Epidermal melanocyte (primary cell): Measurements from ENCODE around the gene DDI2.
"Not testable (repeated sequence)": the region's sequence is repeated elsewhere in the genome, so short reads cannot be mapped to it uniquely, and the experiment has no call there.

Experiments
- DNase-seq: peaks from one replicate; pipeline ENCODE4 v3.0.0; 2011; ENCODE audit warnings: low spot score; ENCODE audit not compliant: insufficient read length

The DDI2 gene

DNA sequence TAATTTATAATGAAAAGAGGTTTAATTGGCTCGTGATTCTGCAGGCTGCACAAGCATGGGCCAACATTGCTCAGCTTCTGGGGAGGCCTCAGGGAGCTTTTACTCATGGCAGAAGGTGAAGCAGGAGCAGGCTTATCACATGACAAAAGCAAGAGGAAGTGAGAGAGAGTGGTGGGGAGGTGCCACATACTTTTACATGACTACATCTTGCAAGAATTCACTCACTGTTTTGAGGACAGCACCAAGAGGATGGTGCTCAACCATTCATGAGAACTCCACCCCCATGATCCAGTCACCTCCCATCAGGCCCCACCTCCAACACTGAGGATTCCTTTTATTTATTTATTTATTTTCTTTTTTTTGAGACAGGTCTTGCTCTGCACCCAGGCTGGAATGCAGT is 61.3 kb downstream of the DDI2 start:
- no peak for DNase-seq

DNA sequence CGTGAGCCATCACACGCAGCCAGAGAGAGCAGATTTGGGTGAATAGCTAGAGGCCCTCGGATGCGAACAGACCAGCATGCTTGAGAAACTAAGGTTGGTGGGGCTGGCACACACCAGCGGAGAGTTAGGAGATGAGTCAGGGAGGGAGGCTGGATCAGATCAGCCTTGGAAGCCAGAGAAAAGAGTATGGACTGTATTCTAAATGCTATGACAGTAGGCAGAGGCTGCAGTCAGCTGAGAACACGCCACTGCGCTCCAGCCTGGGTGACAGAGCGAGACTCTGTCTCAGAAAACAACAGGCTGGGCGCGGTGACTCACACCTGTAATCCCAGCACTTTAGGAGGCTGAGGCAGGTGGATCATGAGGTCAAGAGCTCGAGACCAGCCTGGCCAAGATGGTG is 62.9 kb downstream of the DDI2 start:
- DNase-seq = no peak

DNA sequence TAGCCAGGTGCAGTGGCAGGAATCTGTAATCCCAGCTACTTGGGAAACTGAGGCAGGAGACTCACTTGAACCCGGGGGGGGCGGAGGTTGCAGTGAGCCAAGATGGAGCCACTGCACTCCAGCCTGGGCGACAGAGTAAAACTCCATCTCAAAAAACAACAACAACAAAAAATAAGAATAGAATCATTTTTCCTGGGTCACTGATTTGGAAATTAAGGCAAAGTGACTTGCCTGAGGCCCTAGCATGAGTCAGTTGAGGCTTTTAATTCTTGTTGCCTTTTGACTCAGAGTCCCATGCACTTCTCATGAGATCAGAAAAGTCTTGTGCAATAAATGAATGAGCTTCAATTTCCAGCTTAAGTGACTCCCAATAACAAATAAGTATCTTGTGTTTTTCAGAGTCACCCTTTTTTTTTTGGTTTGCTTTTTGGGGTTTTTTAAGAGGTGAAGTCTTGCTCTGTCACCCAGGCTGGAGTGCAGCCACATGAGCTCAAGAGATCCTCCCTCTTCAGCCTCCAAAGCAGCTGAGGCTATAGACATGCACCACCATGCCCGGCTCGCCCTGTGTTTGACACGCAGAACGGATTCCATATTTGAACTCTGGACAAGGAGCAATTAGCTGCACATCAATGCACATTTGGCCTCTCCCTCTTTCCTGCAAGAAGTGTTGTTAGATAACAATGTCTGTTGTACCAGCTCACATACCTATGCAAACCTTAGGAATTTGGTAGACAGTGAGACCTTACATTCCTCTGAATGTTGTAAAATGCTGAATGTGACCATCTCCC is 63.5 kb downstream of the DDI2 start:
- peak; percentile 88 for DNase-seq

DNA sequence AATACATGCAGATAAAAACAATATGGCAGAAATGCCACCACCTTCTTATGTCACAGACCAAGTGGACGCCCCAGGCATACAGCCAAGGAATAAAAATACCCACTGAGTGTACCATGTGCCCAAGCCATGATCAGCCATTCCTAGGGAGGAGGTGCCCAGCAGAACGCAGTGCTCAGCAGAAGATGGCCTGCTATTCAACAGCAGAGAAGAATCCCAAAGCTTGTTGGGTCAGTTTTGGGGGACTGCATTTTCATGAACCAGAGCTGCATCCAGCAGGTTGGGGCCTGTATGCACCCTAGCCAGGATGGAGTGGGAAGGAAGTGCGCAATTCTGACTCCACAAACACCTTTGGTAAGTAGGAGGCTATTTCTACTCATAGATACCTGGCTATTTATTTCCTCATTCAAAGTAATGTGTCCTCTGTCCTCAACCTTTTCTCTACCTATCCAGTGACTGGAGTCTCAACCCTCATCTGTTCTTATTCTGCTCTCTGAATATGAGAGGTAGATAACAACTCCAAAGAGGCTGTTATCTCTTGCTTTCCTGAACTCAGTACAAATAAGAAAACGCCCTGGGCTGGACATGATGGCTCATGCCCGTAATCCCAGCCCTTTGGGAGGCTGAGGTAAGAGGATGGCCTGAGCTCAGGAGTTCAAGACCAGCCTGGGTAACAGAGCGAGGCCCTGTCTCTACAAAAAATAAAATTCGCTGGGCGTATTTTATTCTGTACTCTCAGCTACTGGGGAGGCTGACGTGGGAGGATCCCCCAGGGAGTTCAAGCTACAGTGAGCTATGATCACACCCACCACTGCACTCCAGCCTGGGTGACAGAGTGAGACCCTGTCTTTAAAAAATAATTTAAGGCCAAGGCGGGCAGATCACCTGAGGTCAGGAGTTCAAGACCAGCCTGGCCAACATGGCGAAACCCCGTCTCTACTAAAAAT is 64.4 kb downstream of the DDI2 start:
- DNase-seq = no peak

DNA sequence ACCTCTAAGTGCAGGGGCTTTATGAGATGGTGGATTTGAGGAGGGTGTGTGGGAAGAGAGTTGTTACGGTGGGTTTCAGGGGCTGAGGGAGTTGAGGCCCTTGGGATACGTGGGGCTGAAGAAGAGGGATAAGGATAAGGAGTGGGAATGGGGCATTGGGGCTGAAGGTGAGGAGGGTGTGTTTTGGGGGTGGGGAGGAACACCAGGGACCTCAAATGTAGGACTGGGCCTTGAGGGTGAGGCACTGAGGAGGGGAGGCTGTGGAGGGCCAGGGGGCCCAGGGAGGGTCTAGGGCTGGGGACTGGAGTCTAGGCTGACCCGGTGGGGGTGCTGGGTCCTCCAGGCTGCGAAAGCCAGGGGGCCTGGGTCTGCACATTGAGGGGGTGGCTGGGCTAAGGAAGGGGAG is 65.7 kb downstream of the DDI2 start:
- DNase-seq = no peak

DNA sequence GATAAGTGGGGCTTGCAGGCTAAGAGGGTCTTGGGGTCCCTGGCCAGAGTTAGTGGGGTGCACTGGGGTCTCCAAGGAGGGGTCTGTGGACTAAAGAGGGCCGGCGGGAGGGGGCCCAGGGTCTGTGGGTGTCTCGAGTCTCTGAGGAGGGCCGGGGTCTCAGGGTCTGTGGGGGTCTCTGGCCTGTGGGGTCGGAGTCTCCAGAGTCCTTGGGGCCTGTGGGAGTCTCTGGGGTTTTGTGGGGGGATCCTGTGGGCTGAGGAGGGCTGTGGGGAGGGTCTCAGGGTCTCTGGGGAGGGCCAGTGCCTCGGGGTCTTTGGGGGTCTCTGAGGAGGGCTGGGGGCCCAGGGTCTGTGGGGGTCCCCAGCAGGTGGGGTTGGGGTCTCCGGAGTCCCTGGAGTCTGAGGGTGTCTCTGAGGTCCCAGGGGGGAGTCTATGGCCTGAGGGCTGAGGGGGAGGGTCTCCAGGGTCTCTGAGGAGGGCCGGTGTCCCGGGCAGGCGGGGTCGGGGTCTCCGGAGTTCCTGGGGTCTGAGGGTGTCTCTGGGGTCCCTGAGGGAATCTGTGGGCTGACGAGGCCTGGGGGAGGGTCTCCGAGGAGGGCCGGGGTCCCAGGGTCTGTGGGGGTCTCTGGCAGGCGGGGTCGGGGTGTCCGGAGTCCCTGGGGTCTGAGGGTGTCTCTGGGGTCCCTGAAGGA is 66.2 kb downstream of the DDI2 start:
- DNase-seq = no peak

DNA sequence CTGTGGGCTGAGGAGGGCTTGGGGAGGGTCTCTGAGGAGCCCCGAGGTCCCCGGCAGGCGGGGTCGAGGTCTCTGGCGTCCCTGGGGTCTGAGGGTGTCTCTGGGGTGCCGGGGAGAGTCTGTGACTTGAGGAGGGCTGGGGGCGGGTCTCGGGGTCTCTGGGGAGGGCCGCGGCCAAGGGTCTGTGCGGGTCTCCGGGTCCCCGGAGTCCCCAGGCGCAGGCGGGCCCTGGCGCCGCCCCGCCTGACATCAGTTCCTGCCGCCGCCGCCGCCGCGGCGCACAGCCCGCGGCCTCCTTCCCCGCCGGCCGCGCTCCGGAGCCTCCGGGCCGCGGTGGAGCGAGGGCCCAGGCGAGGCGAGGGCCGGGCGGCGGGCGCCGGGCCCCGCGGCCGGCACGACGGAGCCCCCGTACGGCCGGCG is 66.8 kb downstream of the DDI2 start, which contains the start of gene PLEKHM2:
TSS of gene PLEKHM2 (plus strand) at position 279 of the 420 bp plus-strand sequence. CDS start 239 bp downstream, outside the sequence.
- DNase-seq = no peak

DNA sequence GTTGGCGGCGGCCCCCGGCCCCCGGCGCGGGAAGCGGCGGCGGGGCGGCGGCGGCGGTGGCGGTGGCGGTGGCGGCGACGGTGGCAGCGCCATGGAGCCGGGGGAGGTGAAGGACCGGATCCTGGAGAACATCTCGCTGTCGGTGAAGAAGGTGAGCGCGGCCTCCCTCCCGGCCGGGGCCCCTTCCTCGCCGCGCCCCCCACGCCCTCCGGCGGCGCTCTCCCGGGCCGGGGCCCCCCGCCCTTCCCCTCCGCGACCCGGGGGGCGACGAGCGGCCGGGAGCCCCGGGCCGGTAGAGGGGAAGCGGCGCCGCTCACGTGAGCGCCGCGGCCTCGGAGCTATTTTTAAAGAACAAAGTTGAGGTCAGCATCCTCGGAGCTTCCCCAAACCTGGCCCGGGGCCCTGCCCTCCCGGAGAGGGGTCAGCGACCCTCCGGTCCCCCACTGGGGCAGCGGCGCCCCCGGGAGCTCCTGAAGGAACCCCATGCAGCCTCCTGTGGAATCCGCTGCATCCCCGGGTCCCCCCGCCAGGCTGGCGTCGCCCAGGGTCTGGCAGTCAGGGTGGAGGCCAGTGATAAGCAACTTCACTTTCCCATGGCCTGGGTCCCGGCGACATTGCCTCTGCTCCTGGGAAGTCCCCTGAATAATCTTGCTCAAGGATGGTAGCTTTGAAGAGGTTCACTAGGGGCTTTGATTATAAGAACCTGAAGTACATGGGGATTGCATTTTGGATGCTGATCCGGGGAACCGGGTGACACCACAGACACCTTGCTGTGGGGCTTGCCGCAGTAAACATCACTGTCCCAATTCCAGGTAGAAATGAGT is 67.4 kb downstream of the DDI2 start:
- DNase-seq = no peak

DNA sequence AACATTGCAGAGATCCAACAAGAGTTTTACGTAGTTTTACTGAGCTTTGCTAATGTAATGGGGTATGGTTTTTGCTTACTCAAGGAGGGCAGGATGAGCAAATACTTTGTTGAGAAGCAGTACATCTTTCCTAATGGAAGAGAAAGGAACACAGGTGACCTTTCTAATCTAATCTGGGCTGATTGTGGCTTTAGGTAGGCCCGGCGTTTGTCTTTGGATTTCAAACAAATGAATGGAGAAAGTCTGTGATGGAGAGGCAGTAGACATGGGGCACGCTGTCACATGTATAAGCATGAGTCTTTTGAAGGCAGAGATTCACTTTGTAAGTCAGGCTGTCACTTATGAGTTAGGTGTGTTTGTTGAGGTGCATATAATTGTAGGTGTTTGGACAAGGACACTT is 68.6 kb downstream of the DDI2 start:
- DNase-seq = no peak

DNA sequence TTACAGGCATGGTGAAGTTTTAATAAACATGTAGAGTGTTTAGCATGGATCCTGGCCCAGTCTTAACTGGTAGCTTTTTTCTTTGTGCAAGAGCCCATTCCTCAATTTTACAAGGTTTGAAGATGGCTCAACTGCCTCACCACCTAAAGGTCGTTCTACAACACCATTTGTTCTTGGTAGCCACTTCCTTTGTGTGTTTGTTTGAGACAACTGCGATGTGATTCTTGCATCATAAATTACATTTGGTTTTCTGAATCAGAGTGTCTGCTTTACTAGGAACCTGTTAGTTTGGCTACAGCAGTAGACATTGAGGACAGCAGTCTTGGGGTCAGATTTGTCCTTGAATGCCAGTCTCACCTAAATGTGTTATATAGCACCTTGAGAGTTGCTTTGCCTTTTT is 70.2 kb downstream of the DDI2 start:
- no peak for DNase-seq

DNA sequence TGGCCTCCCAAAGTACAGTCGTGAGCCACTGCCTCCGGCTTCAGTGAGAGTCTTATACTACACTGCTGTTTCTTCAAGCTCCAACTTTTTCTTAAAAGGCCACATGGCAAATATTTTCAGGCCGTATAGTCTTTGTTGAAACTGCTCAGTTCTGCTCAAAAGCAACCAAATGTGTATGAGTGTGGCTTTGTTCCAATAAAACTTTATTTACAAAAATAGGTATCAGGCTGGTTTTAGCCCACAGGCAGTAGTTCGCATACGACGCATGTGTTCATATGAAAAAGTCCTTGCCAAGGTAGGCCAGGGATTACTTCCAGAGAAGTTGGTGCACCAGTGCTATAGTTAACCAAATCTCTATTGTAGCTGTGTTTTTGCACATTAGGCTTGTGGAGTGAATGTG is 73.1 kb downstream of the DDI2 start:
- DNase-seq = no peak

DNA sequence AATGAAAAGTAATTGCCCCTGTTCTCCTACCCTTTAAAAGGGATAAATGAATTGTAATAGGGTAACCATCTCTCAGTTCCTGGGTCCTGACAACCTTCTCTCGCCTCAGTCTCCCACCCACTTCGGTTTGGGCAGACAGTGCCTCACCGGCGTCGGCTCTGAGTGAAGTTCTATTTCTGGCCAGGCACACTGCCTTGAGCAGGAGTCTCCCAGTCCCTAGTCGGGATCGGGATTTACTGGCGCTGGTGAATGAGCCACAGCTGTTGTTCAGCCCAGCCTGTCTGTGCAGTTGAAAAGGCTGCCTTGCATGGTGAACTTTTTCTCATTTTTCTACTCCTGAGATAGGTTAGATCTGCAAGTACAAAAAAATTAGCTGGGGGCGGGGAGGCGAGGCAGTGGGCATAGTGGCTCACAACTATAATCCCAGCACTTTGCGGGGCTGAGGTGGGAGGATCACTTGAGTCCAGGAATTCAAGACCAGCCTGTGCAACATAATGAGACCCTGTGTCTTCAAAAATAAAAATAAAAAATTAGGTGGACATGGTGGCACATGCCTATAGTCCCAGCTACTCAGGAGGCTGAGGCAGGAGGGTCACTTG is 74.3 kb downstream of the DDI2 start:
- no peak for DNase-seq

DNA sequence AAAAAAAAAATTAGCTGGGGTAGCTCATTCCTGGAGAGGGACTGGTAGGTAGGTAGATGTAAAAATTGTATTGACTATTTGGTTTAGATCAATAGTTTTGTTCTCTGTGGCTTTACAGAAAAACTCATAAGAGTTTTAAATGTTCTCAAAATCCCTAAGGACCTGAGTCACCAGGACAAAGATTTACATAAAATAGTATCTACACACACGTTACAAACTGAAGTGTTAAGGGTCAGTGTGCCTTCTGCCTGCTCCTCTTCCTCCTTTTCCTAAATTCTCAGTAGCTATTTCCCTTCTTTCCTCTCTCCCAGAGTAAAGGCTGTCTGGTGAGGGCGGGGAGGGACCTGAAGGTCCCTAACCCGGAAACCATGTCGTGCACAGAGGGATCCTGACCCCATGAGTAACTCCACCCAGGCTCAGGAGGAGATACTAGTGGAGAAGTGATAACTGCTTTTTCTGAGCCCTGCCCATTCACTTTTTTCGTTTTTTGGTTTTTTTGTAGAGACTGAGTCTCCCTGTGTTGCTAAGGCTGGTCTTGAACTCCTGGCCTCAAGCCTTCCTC is 74.9 kb downstream of the DDI2 start:
- no peak for DNase-seq

DNA sequence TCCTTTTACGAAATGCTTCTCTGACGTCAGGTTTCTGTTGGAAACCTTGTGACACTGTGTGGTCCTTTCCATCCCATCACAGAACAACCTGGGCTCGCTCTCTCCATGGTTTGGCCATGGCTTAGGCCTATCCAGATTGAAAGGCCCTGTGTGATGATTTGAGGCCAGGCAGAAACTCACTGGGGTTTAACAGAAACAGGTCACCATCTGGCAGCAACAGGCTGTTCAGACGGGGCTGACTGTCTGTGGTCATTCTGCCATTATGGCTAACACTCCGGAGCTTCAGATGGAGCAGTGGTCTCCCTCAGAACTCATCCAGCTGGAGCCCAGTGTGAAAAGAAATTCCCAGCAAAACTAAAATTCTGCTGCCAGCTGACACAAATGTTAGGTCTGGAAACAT is 76.1 kb downstream of the DDI2 start:
- no peak for DNase-seq

DNA sequence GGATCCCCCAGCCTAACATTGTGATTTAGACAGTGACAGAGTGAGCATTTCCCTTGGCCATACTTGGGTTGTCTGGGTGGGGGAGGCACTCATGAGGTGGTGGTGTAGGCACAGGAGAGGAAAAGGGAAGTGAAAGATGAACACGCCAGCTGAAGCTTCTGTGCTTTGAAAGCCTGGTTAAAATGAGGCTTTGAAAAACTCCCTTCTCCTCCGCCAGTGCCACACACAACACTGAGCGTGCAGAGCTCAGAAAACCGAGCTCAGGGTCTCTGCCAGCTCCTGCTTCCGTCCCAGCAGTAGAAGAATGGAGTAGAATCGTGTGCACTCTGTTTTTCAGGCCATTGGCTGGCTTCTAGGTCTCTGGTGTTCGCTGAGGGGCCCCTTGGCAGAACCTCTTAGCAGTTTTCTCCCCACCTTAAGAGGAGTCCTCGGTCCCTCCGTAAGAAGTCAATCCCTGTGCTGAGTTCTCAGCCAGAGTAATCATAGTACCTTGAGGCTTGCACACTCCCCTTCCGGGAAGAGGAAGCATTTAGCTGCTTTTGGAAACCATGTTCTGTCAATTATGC is 79.8 kb downstream of the DDI2 start:
- no peak for DNase-seq

DNA sequence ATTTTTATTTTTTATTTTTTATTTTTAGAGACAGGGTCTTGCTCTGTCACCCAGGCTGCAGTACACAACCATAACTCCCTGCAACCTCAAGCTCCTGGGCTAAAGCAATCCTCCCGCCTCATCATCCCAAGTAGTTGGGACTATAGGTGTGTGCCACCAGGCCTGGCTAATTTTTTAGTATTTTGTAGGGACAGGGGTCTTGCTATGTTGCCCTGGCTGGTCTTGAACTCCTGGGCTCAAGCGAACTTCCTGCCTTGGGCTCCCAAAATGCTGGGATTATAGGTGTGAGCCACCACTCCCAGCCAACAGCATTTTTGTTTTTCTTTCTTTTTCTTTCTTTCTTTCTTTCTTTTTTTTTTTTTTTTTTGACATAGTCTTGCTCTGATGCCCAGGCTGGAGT is 80.9 kb downstream of the DDI2 start:
- DNase-seq = no peak

DNA sequence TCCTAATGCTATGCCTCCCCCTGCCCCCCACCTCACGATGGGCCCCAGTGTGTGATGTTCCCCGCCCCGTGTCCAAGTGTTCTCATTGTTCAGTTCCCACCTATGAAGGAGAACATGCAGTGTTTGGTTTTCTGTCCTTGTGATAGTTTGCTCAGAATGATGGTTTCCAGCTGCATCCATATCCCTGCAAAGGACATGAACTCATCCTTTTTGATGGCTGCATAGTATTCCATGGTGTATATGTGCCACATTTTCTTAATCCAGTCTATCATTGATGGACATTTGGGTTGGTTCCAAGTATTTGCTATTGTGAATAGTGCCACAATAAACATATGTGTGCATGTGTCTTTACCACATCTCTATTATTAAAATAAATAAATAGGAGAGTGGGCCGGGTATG is 82.1 kb downstream of the DDI2 start:
- DNase-seq = not testable (repeated sequence)

DNA sequence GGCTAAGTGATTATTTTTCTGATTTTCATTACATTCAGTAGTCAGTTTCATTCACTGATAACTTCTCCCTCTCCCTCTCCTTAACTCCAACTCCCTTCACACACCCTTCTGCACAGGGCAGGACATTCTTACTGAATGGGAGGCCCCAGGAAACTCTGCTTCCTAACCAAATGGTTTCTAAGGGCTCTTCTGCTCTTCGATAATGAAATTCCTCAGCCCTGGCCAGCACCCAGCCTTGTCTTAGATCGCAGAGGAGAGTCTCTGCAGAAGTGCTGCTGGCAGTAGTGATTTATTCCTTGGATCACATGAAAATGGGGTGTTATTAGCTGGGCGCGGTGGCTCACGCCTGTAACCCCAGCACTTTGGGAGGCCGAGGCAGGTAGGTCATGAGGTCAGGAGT is 83.2 kb downstream of the DDI2 start:
- DNase-seq = no peak

DNA sequence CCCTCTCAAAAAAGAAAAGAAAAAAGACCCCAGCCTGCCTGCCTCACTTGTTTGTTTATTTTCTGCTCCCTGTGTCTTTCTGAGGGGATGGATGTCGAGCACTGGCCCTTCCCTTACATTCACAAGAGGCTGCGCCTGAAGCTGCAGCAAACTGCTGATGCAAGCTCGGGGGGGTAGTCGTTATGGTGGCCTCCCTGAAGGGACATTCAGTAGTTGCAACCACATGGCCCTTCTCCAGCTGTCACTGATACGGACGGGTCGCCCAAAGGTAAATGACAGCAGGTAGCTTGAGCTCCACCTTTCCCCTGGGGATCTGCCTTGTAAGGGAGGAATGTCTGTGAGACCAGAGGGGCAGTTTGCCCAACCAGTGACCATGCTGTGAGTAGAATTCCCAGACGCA is 84.5 kb downstream of the DDI2 start:
- DNase-seq = no peak
